ENCODE results near the gene NPTN. TPM values are rescaled to one million over a fixed set of nuclear protein-coding genes. Genes with fewer than 3 reads are reported as not detected.

The NPTN gene
- 100 to 1,000 TPM in 2 of 4 donors, 10 to 100 TPM in 2; 57.7 to 323 (median 97.5) TPM for polyA plus RNA-seq
- long read RNA-seq, donor 1: 0 reads
- long read RNA-seq, donor 2, transcript NPTN-202 (8 exons, 2,817 nt): major isoform, 41 of 48 reads
- long read RNA-seq, donor 2, partial matches to known transcripts: 6 of 48 reads
- long read RNA-seq, donor 2, other reads (novel, unspliced or antisense): 0 of 48 reads
- long read RNA-seq, donor 3, transcript NPTN-202 (8 exons, 2,817 nt): major isoform, 37 of 75 reads
- long read RNA-seq, donor 3, partial matches to known transcripts: 25 of 75 reads
- long read RNA-seq, donor 3, other reads (novel, unspliced or antisense): 9 of 75 reads
- long read RNA-seq, donor 4, partial matches to known transcripts: 0 of 2 reads
- long read RNA-seq, donor 4, other reads (novel, unspliced or antisense): 0 of 2 reads
- long read RNA-seq, donor 5, transcript NPTN-202 (8 exons, 2,817 nt): major isoform, 10 of 18 reads
- long read RNA-seq, donor 5, partial matches to known transcripts: 5 of 18 reads
- long read RNA-seq, donor 5, other reads (novel, unspliced or antisense): 0 of 18 reads
- long read RNA-seq, donor 6, transcript NPTN-202 (8 exons, 2,817 nt): major isoform, 65 of 102 reads
- long read RNA-seq, donor 6, partial matches to known transcripts: 24 of 102 reads
- long read RNA-seq, donor 6, other reads (novel, unspliced or antisense): 6 of 102 reads
- long read RNA-seq, donor 7, transcript NPTN-202 (8 exons, 2,817 nt): major isoform, 17 of 125 reads
- long read RNA-seq, donor 7, partial matches to known transcripts: 34 of 125 reads
- long read RNA-seq, donor 7, other reads (novel, unspliced or antisense): 69 of 125 reads
- long read RNA-seq, donor 8, partial matches to known transcripts: 0 of 2 reads
- long read RNA-seq, donor 8, other reads (novel, unspliced or antisense): 0 of 2 reads
- long read RNA-seq, donor 9, transcript NPTN-202 (8 exons, 2,817 nt): major isoform, 13 of 22 reads
- long read RNA-seq, donor 9, partial matches to known transcripts: 6 of 22 reads
- long read RNA-seq, donor 9, other reads (novel, unspliced or antisense): 0 of 22 reads
- long read RNA-seq, donor 10, transcript NPTN-202 (8 exons, 2,817 nt): major isoform, 65 of 99 reads
- long read RNA-seq, donor 10, partial matches to known transcripts: 18 of 99 reads
- long read RNA-seq, donor 10, other reads (novel, unspliced or antisense): 14 of 99 reads

- Histone ChIP-seq H3K4me3 (ENCODE audit: low read depth in 1 of 3, low read length in 3 of 3) (peak within 1 kb of the TSS; percentile 70 to 88 (median 71)), H3K36me3 (ENCODE audit: control insufficient read depth in 3 of 3, insufficient read depth in 2 of 3, low read depth in 1 of 3, low read length in 3 of 3) (no peaks in the 10 kb centered on the region), H3K27ac (ENCODE audit: low read depth in 1 of 3, low read length in 2 of 3) (peak within 1 kb of the TSS; percentile 88 to 90 (median 88)), H3K27me3 (ENCODE audit: control insufficient read depth in 3 of 3, insufficient read depth in 3 of 3, low read length in 3 of 3) (no peaks in the 10 kb centered on the region), H3K9me3 (ENCODE audit: control insufficient read depth in 2 of 2, insufficient read depth in 1 of 2, low read depth in 1 of 2, low read length in 1 of 2) (no peaks in the 10 kb centered on the region), H3K4me1 (ENCODE audit: control insufficient read depth in 3 of 3, insufficient read depth in 2 of 3, low read depth in 1 of 3, low read length in 2 of 3) (peaks cover 4 to 19% (median 11%) of the 10 kb centered on the region in 3 donors)
- WGBS, 3 donors: 2 to 5% (median 3%) methylated on average over 22 to 62 of the region's 62 CpGs
- FAIRE-seq (no peak), DNase-seq (peak; percentile 98 to 99)
Observed at GRCh38 chr15:73633111-73633990, at the start of gene NPTN. TSS of gene NPTN (minus strand) at chr15:73633389. CDS start at chr15:73633215, 174 bp downstream.

- no peak overlapping the region for H3K4me3 ChIP-seq (ENCODE audit: low read depth in 1 of 3, low read length in 3 of 3)
- H3K4me1 ChIP-seq (ENCODE audit: control insufficient read depth in 3 of 3, insufficient read depth in 2 of 3, low read depth in 1 of 3, low read length in 2 of 3): peaks cover 0 to 19% (median 6%) of the 10 kb centered on the region in 3 donors
- H3K9me3 ChIP-seq (ENCODE audit: control insufficient read depth in 2 of 2, insufficient read depth in 1 of 2, low read depth in 1 of 2, low read length in 1 of 2): no peaks in the 10 kb centered on the region
- DNase-seq (no peak), FAIRE-seq (no peak)
- 63 to 78% (median 72%) methylated on average over 14 of the region's 14 CpGs for WGBS, 3 donors
- H3K27ac ChIP-seq (ENCODE audit: low read depth in 1 of 3, low read length in 2 of 3): no peak overlapping the region
- peaks cover 0 to 5% (median 0%) of the 10 kb centered on the region in 3 donors for H3K36me3 ChIP-seq (ENCODE audit: control insufficient read depth in 3 of 3, insufficient read depth in 2 of 3, low read depth in 1 of 3, low read length in 3 of 3)
- no peaks in the 10 kb centered on the region for H3K27me3 ChIP-seq (ENCODE audit: control insufficient read depth in 3 of 3, insufficient read depth in 3 of 3, low read length in 3 of 3)
Observed at GRCh38 chr15:73682600-73683090, 49.5 kb upstream of the NPTN start.

- no peak for DNase-seq
- Histone ChIP-seq H3K27ac (ENCODE audit: low read depth in 1 of 3, low read length in 2 of 3) (no peak overlapping the region), H3K27me3 (ENCODE audit: control insufficient read depth in 3 of 3, insufficient read depth in 3 of 3, low read length in 3 of 3) (no peaks in the 10 kb centered on the region), H3K9me3 (ENCODE audit: control insufficient read depth in 2 of 2, insufficient read depth in 1 of 2, low read depth in 1 of 2, low read length in 1 of 2) (no peaks in the 10 kb centered on the region), H3K4me1 (ENCODE audit: control insufficient read depth in 3 of 3, insufficient read depth in 2 of 3, low read depth in 1 of 3, low read length in 2 of 3) (peaks cover 0 to 19% (median 4%) of the 10 kb centered on the region in 3 donors), H3K4me3 (ENCODE audit: low read depth in 1 of 3, low read length in 3 of 3) (no peak overlapping the region), H3K36me3 (ENCODE audit: control insufficient read depth in 3 of 3, insufficient read depth in 2 of 3, low read depth in 1 of 3, low read length in 3 of 3) (no peaks in the 10 kb centered on the region)
- WGBS, 3 donors: 65 to 76% (median 69%) methylated on average over 3 of the region's 3 CpGs
- FAIRE-seq: no peak
Observed at GRCh38 chr15:73681856-73682599, 48.8 kb upstream of the NPTN start.

GRCh38 chr15:73681063-73681462 is 47.9 kb upstream of the NPTN start:
- no peaks in the 10 kb centered on the region for H3K36me3 ChIP-seq (ENCODE audit: control insufficient read depth in 3 of 3, insufficient read depth in 2 of 3, low read depth in 1 of 3, low read length in 3 of 3)
- FAIRE-seq (no peak), DNase-seq (no peak)
- no peak overlapping the region for H3K4me3 ChIP-seq (ENCODE audit: low read depth in 1 of 3, low read length in 3 of 3)
- no peaks in the 10 kb centered on the region for H3K27me3 ChIP-seq (ENCODE audit: control insufficient read depth in 3 of 3, insufficient read depth in 3 of 3, low read length in 3 of 3)
- no peak overlapping the region for H3K27ac ChIP-seq (ENCODE audit: low read depth in 1 of 3, low read length in 2 of 3)
- H3K4me1 ChIP-seq (ENCODE audit: control insufficient read depth in 3 of 3, insufficient read depth in 2 of 3, low read depth in 1 of 3, low read length in 2 of 3): peaks cover 0 to 16% (median 0%) of the 10 kb centered on the region in 3 donors
- H3K9me3 ChIP-seq (ENCODE audit: control insufficient read depth in 2 of 2, insufficient read depth in 1 of 2, low read depth in 1 of 2, low read length in 1 of 2): no peaks in the 10 kb centered on the region
- WGBS, 3 donors: 53 to 55% (median 54%) methylated on average over 3 of the region's 3 CpGs

- 75 to 94% (median 83%) methylated on average over 2 of the region's 2 CpGs for WGBS, 3 donors
- FAIRE-seq: no peak
- no peak overlapping the region for H3K4me3 ChIP-seq (ENCODE audit: low read depth in 1 of 3, low read length in 3 of 3)
Observed at GRCh38 chr15:73680549-73680948, 47.4 kb upstream of the NPTN start.

GRCh38 chr15:73679964-73680363 is 46.8 kb upstream of the NPTN start:
- Histone ChIP-seq H3K36me3 (ENCODE audit: control insufficient read depth in 3 of 3, insufficient read depth in 2 of 3, low read depth in 1 of 3, low read length in 3 of 3) (no peaks in the 10 kb centered on the region), H3K4me1 (ENCODE audit: control insufficient read depth in 3 of 3, insufficient read depth in 2 of 3, low read depth in 1 of 3, low read length in 2 of 3) (peaks cover 0 to 8% (median 0%) of the 10 kb centered on the region in 3 donors), H3K4me3 (ENCODE audit: low read depth in 1 of 3, low read length in 3 of 3) (no peak overlapping the region), H3K9me3 (ENCODE audit: control insufficient read depth in 2 of 2, insufficient read depth in 1 of 2, low read depth in 1 of 2, low read length in 1 of 2) (no peaks in the 10 kb centered on the region), H3K27ac (ENCODE audit: low read depth in 1 of 3, low read length in 2 of 3) (no peak overlapping the region), H3K27me3 (ENCODE audit: control insufficient read depth in 3 of 3, insufficient read depth in 3 of 3, low read length in 3 of 3) (no peaks in the 10 kb centered on the region)
- FAIRE-seq (no peak), DNase-seq (no peak)
- WGBS, 3 donors: 93 to 95% (median 95%) methylated on average over 6 of the region's 6 CpGs

More at GRCh38 chr15:73680549-73680948, 47.4 kb upstream of the NPTN start:
- Histone ChIP-seq H3K4me1 (ENCODE audit: control insufficient read depth in 3 of 3, insufficient read depth in 2 of 3, low read depth in 1 of 3, low read length in 2 of 3) (peaks cover 0 to 11% (median 0%) of the 10 kb centered on the region in 3 donors), H3K27ac (ENCODE audit: low read depth in 1 of 3, low read length in 2 of 3) (no peak overlapping the region), H3K36me3 (ENCODE audit: control insufficient read depth in 3 of 3, insufficient read depth in 2 of 3, low read depth in 1 of 3, low read length in 3 of 3) (no peaks in the 10 kb centered on the region), H3K27me3 (ENCODE audit: control insufficient read depth in 3 of 3, insufficient read depth in 3 of 3, low read length in 3 of 3) (no peaks in the 10 kb centered on the region), H3K9me3 (ENCODE audit: control insufficient read depth in 2 of 2, insufficient read depth in 1 of 2, low read depth in 1 of 2, low read length in 1 of 2) (no peaks in the 10 kb centered on the region)
- no peak for DNase-seq

- FAIRE-seq (no peak), DNase-seq (no peak)
- Histone ChIP-seq H3K9me3 (ENCODE audit: control insufficient read depth in 2 of 2, insufficient read depth in 1 of 2, low read depth in 1 of 2, low read length in 1 of 2) (no peaks in the 10 kb centered on the region), H3K4me3 (ENCODE audit: low read depth in 1 of 3, low read length in 3 of 3) (no peak overlapping the region), H3K36me3 (ENCODE audit: control insufficient read depth in 3 of 3, insufficient read depth in 2 of 3, low read depth in 1 of 3, low read length in 3 of 3) (no peaks in the 10 kb centered on the region), H3K27me3 (ENCODE audit: control insufficient read depth in 3 of 3, insufficient read depth in 3 of 3, low read length in 3 of 3) (no peaks in the 10 kb centered on the region), H3K27ac (ENCODE audit: low read depth in 1 of 3, low read length in 2 of 3) (no peak overlapping the region), H3K4me1 (ENCODE audit: control insufficient read depth in 3 of 3, insufficient read depth in 2 of 3, low read depth in 1 of 3, low read length in 2 of 3) (peaks cover 0 to 6% (median 0%) of the 10 kb centered on the region in 3 donors)
- WGBS, 3 donors: 79 to 82% (median 80%) methylated on average over 3 of the region's 3 CpGs
Observed at GRCh38 chr15:73679180-73679579, 46.0 kb upstream of the NPTN start.
